OCI-LY7 (cell line): ENCODE results near the gene TBX22.

Experiments used
- EZH2phosphoT487 ChIP-seq: fragments of 200-600 bp; sonication (generic); IDR thresholded peaks from 2 replicates; pipeline ENCODE4 v1.6.1; 2018; ENCODE audit warnings: low read depth, borderline replicate concordance, mild to moderate bottlenecking, mixed run types, antibody characterized with exemption, low read length, moderate library complexity, mixed read lengths
- TF ChIP-seq, protein P1 (sequence below): fragments of 200-600 bp; sonication (generic); conservative IDR thresholded peaks from 2 replicates; pipeline ENCODE4 v1.5.1; 2014; ENCODE audit warnings: mild to moderate bottlenecking, antibody characterized with exemption, low read length, moderate library complexity, mixed read lengths

DNA sequence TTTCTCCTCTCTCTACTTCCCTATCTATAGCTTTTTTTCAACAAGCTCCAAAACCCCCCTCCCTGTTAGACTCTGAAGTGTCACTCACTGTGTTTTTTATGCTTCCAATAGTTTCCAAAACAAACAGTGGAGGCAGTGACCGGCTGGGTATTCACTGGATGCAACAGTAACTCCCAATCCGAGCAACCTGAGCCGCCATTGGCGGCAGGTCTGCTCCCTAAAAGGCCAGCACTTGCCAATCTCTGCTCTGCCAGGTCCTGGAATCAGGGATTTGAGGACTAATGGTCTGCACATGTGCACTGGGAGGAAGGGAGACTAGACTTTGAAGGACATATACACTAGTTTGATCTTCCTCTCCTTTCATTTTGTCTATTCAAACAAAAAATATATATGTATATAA, 7.1 kb downstream of the TBX22 start:
- TF ChIP-seq, protein P1, sequence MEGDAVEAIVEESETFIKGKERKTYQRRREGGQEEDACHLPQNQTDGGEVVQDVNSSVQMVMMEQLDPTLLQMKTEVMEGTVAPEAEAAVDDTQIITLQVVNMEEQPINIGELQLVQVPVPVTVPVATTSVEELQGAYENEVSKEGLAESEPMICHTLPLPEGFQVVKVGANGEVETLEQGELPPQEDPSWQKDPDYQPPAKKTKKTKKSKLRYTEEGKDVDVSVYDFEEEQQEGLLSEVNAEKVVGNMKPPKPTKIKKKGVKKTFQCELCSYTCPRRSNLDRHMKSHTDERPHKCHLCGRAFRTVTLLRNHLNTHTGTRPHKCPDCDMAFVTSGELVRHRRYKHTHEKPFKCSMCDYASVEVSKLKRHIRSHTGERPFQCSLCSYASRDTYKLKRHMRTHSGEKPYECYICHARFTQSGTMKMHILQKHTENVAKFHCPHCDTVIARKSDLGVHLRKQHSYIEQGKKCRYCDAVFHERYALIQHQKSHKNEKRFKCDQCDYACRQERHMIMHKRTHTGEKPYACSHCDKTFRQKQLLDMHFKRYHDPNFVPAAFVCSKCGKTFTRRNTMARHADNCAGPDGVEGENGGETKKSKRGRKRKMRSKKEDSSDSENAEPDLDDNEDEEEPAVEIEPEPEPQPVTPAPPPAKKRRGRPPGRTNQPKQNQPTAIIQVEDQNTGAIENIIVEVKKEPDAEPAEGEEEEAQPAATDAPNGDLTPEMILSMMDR = no peak
- TF ChIP-seq EZH2phosphoT487 = no peak
